Heart left ventricle (tissue), 13 donors: ENCODE measurements around the gene FANCE.
"Not testable (repeated sequence)": the region's sequence is repeated elsewhere in the genome, so short reads cannot be mapped to it uniquely, and the experiment has no call there.

Experiments used
- POLR2A ChIP-seq, 2 donors: fragments of 450-650 bp; IDR thresholded peaks; one replicate each; pipeline ENCODE4 v1.6.1; 2017; ENCODE audit warnings: antibody characterized with exemption in 2 of 2, mild to moderate bottlenecking in 2 of 2, moderate library complexity in 2 of 2
- TF ChIP-seq, protein P1 (sequence below), 12 donors: fragments of 200-600 bp; sonication (generic) in 4 of 12; IDR thresholded peaks; one replicate each; pipeline versions ENCODE4 v1.5.0 to v1.8.0; 2018 to 2022; ENCODE audit warnings: antibody characterized with exemption in 12 of 12, mild to moderate bottlenecking in 5 of 12
- donor health status: ischemic (EF 13 %, LVEDD 7.1; RV severe dilation, severe dysfunction).
- donor health status: DM: no; HTN: yes; CAD: no.
- donor health status: DM: no; HTN: no; CAD: no.
- donor health status: ischemic (EF 25% LVEDD 6.9; RV normal size, moderate dysfunction).
- donor health status: ischemic (EF 25% LVEDD 5.7; RV mildly dilated, moderate dysfunction).
- donor health status: ischemic (EF 35%, LVEDD 5.7; RV mildly dilated, moderate dysfunction).
- donor health status: nonischemic (EF 11% LVEDD 7.7; RV severe dilation, severe dysfunction).
- donor health status: DM: yes; HTN: yes; CAD: no.
- donor health status: PGD.
- donor health status: ischemic (EF 29% LVEDD 5.4; RV normal size, mild dysfunction).
- donor health status: nonischemic (EF 23%, LVEDD 6.1; RV moderate dilation, normal function).

DNA sequence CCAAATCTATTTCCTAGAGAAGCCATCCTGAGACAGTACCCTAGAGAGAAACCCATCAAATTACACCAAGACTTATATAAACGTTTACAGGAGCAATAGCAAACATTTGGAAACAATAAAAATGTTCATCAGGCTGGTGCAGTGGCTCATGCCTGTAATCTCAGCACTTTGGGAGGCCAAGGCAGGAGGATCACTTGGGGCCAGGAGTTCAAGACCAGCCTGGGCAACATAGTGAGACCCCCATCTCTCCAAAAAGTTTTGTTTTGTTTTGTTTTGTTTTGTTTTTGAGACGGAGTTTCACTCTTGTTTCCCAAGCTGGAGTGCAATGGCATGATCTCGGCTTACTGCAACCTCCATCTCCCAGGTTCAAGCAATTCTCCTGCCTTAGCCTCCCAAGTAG, 19.4 kb upstream of the FANCE start:
- TF ChIP-seq, protein P1, sequence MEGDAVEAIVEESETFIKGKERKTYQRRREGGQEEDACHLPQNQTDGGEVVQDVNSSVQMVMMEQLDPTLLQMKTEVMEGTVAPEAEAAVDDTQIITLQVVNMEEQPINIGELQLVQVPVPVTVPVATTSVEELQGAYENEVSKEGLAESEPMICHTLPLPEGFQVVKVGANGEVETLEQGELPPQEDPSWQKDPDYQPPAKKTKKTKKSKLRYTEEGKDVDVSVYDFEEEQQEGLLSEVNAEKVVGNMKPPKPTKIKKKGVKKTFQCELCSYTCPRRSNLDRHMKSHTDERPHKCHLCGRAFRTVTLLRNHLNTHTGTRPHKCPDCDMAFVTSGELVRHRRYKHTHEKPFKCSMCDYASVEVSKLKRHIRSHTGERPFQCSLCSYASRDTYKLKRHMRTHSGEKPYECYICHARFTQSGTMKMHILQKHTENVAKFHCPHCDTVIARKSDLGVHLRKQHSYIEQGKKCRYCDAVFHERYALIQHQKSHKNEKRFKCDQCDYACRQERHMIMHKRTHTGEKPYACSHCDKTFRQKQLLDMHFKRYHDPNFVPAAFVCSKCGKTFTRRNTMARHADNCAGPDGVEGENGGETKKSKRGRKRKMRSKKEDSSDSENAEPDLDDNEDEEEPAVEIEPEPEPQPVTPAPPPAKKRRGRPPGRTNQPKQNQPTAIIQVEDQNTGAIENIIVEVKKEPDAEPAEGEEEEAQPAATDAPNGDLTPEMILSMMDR (IDR thresholded peaks at IDR 0.05) = not testable (repeated sequence)
- TF ChIP-seq POLR2A (IDR thresholded peaks at IDR 0.05) = not testable (repeated sequence)
